SK-N-MC (cell line): ENCODE data around the gene CCL27.

Experiments
- EZH2 ChIP-seq: fragments of 200-600 bp; sonication (generic); IDR thresholded peaks from one replicate; pipeline ENCODE4 v1.6.1; 2017; ENCODE audit warnings: antibody characterized with exemption
- FOXP2 ChIP-seq: optimal IDR thresholded peaks from 2 replicates; pipeline ENCODE3; 2011; ENCODE audit warnings: mild to moderate bottlenecking, moderate library complexity; ENCODE audit not compliant: insufficient read depth; ENCODE audit errors: extremely low read length, control extremely low read depth
- POLR2AphosphoS5 ChIP-seq: IDR thresholded peaks from 2 replicates; pipeline ENCODE4 v1.6.1; 2012; ENCODE audit warnings: mild to moderate bottlenecking, low read depth, low read length, borderline replicate concordance

DNA sequence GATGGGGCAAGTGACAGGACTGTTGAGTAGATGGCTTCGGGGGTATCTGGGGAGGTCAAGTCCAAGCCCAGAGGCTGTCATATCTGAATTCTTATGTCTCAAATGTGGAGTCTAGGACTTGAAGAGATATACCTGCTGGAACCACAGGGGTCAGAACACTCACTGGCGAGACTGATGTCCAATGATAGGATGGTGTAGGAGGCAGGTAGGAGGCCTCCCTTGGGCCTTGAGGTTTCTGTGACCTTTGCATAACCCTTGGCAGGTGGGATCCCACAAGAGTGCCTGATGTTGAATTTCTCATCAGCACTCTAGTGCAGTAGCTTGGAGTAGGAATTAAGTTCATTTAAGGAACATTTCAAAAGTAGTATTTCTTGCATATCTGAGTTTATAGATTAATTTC, 44.7 kb upstream of the CCL27 start:
- TF ChIP-seq EZH2, result no peak
- no peak for TF ChIP-seq POLR2AphosphoS5
- no peak for TF ChIP-seq FOXP2
